ENCODE results near the gene ANKRD13C.

DNA sequence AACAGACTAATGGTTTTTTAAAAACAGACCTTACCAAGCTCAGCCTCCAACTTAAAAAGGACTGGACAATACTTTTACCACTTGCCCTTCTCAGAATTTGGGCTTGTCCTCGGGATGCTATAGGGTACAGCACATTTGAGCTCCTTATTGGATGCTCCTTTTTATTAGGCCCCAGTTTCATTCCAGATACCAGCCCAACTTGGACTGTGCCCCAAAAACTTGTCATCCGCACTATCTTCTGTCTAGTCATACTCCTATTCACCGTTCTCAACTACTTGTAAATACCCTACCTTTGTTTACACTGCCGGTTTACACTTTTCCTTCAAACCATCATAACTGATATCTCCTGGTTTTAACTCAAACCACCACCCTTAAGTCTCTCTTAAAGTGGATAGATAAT is 17.9 kb upstream of the ANKRD13C start:
- TF ChIP-seq POLR2A (IDR thresholded peaks at IDR 0.05) = no peak
- TF ChIP-seq, protein P1, sequence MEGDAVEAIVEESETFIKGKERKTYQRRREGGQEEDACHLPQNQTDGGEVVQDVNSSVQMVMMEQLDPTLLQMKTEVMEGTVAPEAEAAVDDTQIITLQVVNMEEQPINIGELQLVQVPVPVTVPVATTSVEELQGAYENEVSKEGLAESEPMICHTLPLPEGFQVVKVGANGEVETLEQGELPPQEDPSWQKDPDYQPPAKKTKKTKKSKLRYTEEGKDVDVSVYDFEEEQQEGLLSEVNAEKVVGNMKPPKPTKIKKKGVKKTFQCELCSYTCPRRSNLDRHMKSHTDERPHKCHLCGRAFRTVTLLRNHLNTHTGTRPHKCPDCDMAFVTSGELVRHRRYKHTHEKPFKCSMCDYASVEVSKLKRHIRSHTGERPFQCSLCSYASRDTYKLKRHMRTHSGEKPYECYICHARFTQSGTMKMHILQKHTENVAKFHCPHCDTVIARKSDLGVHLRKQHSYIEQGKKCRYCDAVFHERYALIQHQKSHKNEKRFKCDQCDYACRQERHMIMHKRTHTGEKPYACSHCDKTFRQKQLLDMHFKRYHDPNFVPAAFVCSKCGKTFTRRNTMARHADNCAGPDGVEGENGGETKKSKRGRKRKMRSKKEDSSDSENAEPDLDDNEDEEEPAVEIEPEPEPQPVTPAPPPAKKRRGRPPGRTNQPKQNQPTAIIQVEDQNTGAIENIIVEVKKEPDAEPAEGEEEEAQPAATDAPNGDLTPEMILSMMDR (IDR thresholded peaks at IDR 0.05) = no peak
